Gastrocnemius medialis (tissue), 4 donors: ENCODE measurements around the gene CASZ1. TPM values are rescaled to one million over a fixed set of nuclear protein-coding genes. Genes with fewer than 3 reads are reported as not detected.

Experiments
- ATAC-seq, 2 donors: fragments of 150-250 bp; one replicate each; pipeline ENCODE4 v1.9.1; 2016
- DNase-seq, 2 donors: peaks; one replicate each; pipeline ENCODE4 v3.0.0-alpha.2; 2019
- H3K27ac ChIP-seq, 4 donors: fragments of 200-600 bp; sonication (generic); 1 replicate in 1 of 4; 2 replicates in 3 of 4; pipeline ENCODE4 v1.5.1; 2016 to 2018; ENCODE audit warnings: mild to moderate bottlenecking in 2 of 4, moderate library complexity in 1 of 4
- H3K27me3 ChIP-seq, 3 donors: fragments of 200-600 bp; sonication (generic) in 2 of 3; 1 replicate in 1 of 3; 2 replicates in 2 of 3; pipeline versions ENCODE4 v1.5.1 to v1.6.0; 2016 to 2019; ENCODE audit warnings: mild to moderate bottlenecking in 1 of 3, moderate library complexity in 1 of 3
- H3K36me3 ChIP-seq, 2 donors: fragments of 200-600 bp; sonication (generic) in 1 of 2; one replicate each; pipeline ENCODE4 v1.5.1; 2017 to 2018
- H3K4me1 ChIP-seq, 2 donors: fragments of 200-600 bp; sonication (generic) in 1 of 2; one replicate each; pipeline ENCODE4 v1.5.1; 2016 to 2017; ENCODE audit warnings: mild to moderate bottlenecking in 2 of 2
- H3K4me3 ChIP-seq, 4 donors: fragments of 200-600 bp; sonication (generic) in 3 of 4; 1 replicate in 1 of 4; 2 replicates in 3 of 4; pipeline ENCODE4 v1.5.1; 2016 to 2019; ENCODE audit warnings: mild to moderate bottlenecking in 2 of 4
- H3K9me3 ChIP-seq, 3 donors: fragments of 200-600 bp; sonication (generic) in 2 of 3; 1 replicate in 1 of 3; 2 replicates in 2 of 3; pipeline ENCODE4 v1.5.1; 2016 to 2019
- CTCF ChIP-seq, 5 experiments: fragments of 450-650 bp in 3 of 5; fragments of 200-600 bp in 2 of 5; sonication (generic) in 2 of 5; IDR thresholded peaks in 4 of 5; conservative IDR thresholded peaks in 1 of 5; 1 replicate in 4 of 5; 2 replicates in 1 of 5; pipeline ENCODE4 v1.5.1; 2016 to 2019; ENCODE audit warnings: antibody characterized with exemption in 5 of 5, mild to moderate bottlenecking in 3 of 5, moderate library complexity in 3 of 5
- POLR2A ChIP-seq, 2 donors: fragments of 450-650 bp; IDR thresholded peaks; one replicate each; pipeline ENCODE4 v1.6.1; 2017; ENCODE audit warnings: antibody characterized with exemption in 2 of 2, mild to moderate bottlenecking in 2 of 2, moderate library complexity in 2 of 2
- in situ Hi-C, 4 donors: fragments of 200-750 bp; cut with MboI; loops; one replicate each; pipeline versions ENCODE4 v1.15.0 to v1.8.0; 2017; ENCODE audit warnings: low sequenced_read_pairs in 4 of 4
- intact Hi-C: fragments of 100-400 bp; cut with DNase I; formaldehyde crosslinking; loops from one replicate; pipeline ENCODE4 v1.15.1; 2023; ENCODE audit warnings: low total_unique reads
- total RNA-seq, 4 donors: library from RNA; depleted of rRNA; stranded (reverse); fragments of >200 nt; gene quantifications; one replicate each; pipeline versions ENCODE4 v1.1.0 to v1.2.3, GENCODE V29; 2016

CASZ1 gene
- total RNA-seq, 4 donors from 2014 or later = 19.1 to 121 (median 80.6) TPM

GRCh38 chr1:10669570-10669969 is 126.9 kb downstream of the CASZ1 start:
- Histone ChIP-seq H3K4me1 (peaks cover 42 to 61% of the 10 kb centered on the region in 2 donors), H3K4me3 (no peak overlapping the region), H3K27me3 (no peaks in the 10 kb centered on the region), H3K27ac (peak overlapping the region; percentile 89 to 95 (median 92)), H3K9me3 (no peaks in the 10 kb centered on the region), H3K36me3 (no peaks in the 10 kb centered on the region)
- TF ChIP-seq POLR2A (IDR thresholded peaks at IDR 0.05) (no peak), CTCF (IDR thresholded peaks at IDR 0.05 in 4 of 5, conservative IDR thresholded peaks at IDR 0.05 in 1 of 5) (no peak)
- ATAC-seq = no peak
- in situ Hi-C loops (no loop called here), intact Hi-C loops (loop anchor here (5.0 to 10.0 kb wide), 2 partner anchors 142 to 285 kb away; no protein-coding TSS in a partner anchor)
- no peak for DNase-seq

GRCh38 chr1:10667861-10668761 is 128.3 kb downstream of the CASZ1 start:
- H3K27me3 ChIP-seq = no peaks in the 10 kb centered on the region
- H3K9me3 ChIP-seq = no peaks in the 10 kb centered on the region
- in situ Hi-C loops = no loop called here
- no peak for ATAC-seq
- no peak for DNase-seq
- H3K36me3 ChIP-seq = no peaks in the 10 kb centered on the region
- no peak overlapping the region for H3K4me3 ChIP-seq
- peaks cover 54 to 75% of the 10 kb centered on the region in 2 donors for H3K4me1 ChIP-seq
- intact Hi-C loops = loop anchor here (2.0 to 10.0 kb wide), 4 partner anchors 57 to 287 kb away; no protein-coding TSS in a partner anchor
- H3K27ac ChIP-seq = peak overlapping the region; percentile 89 to 95 (median 92)
- no peak for TF ChIP-seq POLR2A (IDR thresholded peaks at IDR 0.05)
- no peak for TF ChIP-seq CTCF (IDR thresholded peaks at IDR 0.05 in 4 of 5, conservative IDR thresholded peaks at IDR 0.05 in 1 of 5)

GRCh38 chr1:10665930-10666850 is 130.3 kb downstream of the CASZ1 start:
- no peak overlapping the region for H3K4me3 ChIP-seq
- peak in 1 of 5 experiments; percentile 13 for TF ChIP-seq CTCF (IDR thresholded peaks at IDR 0.05 in 4 of 5, conservative IDR thresholded peaks at IDR 0.05 in 1 of 5)
- peak in 1 of 2 donors; percentile 60 for TF ChIP-seq POLR2A (IDR thresholded peaks at IDR 0.05)
- in situ Hi-C loops (no loop called here), intact Hi-C loops (loop anchor here (2.0 to 10.0 kb wide), 5 partner anchors 59 to 289 kb away; no protein-coding TSS in a partner anchor)
- no peaks in the 10 kb centered on the region for H3K36me3 ChIP-seq
- peak overlapping the region; percentile 89 to 95 (median 92) for H3K27ac ChIP-seq
- no peaks in the 10 kb centered on the region for H3K9me3 ChIP-seq
- peak; percentile 64 to 74 for ATAC-seq
- H3K27me3 ChIP-seq = no peaks in the 10 kb centered on the region
- DNase-seq = peak; percentile 92 to 97
- peaks cover 61 to 81% of the 10 kb centered on the region in 2 donors for H3K4me1 ChIP-seq

- DNase-seq = no peak
- no peak for ATAC-seq
- in situ Hi-C loops = no loop called here
- H3K9me3 ChIP-seq = no peaks in the 10 kb centered on the region
- H3K27ac ChIP-seq = peak overlapping the region; percentile 89 to 95 (median 92)
- no peaks in the 10 kb centered on the region for H3K36me3 ChIP-seq
- no peak overlapping the region for H3K4me3 ChIP-seq
- peaks cover 61 to 73% of the 10 kb centered on the region in 2 donors for H3K4me1 ChIP-seq
- no peak for TF ChIP-seq CTCF (IDR thresholded peaks at IDR 0.05 in 4 of 5, conservative IDR thresholded peaks at IDR 0.05 in 1 of 5)
- intact Hi-C loops = loop anchor here (2.0 to 10.0 kb wide), 3 partner anchors 138 to 290 kb away; no protein-coding TSS in a partner anchor
- no peaks in the 10 kb centered on the region for H3K27me3 ChIP-seq
Observed at GRCh38 chr1:10665226-10665625, 131.2 kb downstream of the CASZ1 start.
